Progenitor cell of endocrine pancreas (in vitro differentiated cells): ENCODE data around the gene RALGPS1. TPM values are rescaled to one million over a fixed set of nuclear protein-coding genes. Genes with fewer than 3 reads are reported as not detected.
A peak's percentile ranks its signal among the peaks of the same experiment; 100 is the strongest.

Source experiments
- DNase-seq: peaks from one replicate; pipeline ENCODE4 v3.0.0; 2021; ENCODE audit warnings: low spot score; ENCODE audit not compliant: unreplicated experiment
- H3K27ac Mint-ChIP-seq: 2 replicates; pipeline ENCODE4 v1.8.0; 2021; ENCODE audit warnings: mild to moderate bottlenecking, moderate library complexity, mixed read lengths
- H3K27me3 Mint-ChIP-seq: 2 replicates; pipeline ENCODE4 v1.8.0; 2021; ENCODE audit warnings: mixed read lengths
- H3K36me3 Mint-ChIP-seq: 2 replicates; pipeline ENCODE4 v1.8.0; 2022; ENCODE audit warnings: mixed read lengths; ENCODE audit not compliant: insufficient read depth
- H3K4me1 Mint-ChIP-seq: 2 replicates; pipeline ENCODE4 v1.8.0; 2021; ENCODE audit warnings: low read depth, mixed read lengths
- H3K4me3 Mint-ChIP-seq: 2 replicates; pipeline ENCODE4 v1.8.0; 2021; ENCODE audit warnings: low read depth, mild to moderate bottlenecking, moderate library complexity, mixed read lengths
- H3K9me3 Mint-ChIP-seq: 2 replicates; pipeline ENCODE4 v1.8.0; 2021; ENCODE audit warnings: low read depth, mixed read lengths
- total RNA-seq: library from RNA; stranded (reverse); gene quantifications from 2 replicates; pipeline ENCODE4 v1.2.1, GENCODE V29; 2021
- TF ChIP-seq, protein P1 (sequence below): fragments of 200-600 bp; sonication (generic); IDR thresholded peaks from one replicate; pipeline ENCODE4 v1.5.0; 2021; ENCODE audit warnings: antibody characterized with exemption, mild to moderate bottlenecking; ENCODE audit not compliant: unreplicated experiment

Gene RALGPS1
- total RNA-seq, 1 donor from 2014 or later: 39.2 TPM

DNA sequence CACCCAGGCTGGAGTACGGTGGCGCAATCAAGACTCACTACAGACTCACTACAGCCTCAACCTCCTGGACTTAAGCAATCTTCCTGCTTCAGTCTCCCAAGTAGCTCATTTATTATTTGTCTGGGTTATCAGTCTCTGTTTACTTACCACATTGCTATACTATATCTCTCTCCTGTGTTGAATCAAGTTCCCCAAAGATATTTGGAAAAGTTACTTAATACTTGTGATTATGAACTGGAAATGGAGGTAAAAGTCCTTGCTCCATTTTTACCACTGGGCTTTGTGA is 152.2 kb downstream of the RALGPS1 start:
- Mint-ChIP-seq H3K36me3 (peaks cover 18% of the 10 kb centered on the region), H3K27me3 (no peaks in the 10 kb centered on the region), H3K27ac (no peak overlapping the region), H3K4me3 (no peak overlapping the region), H3K9me3 (peaks cover 7% of the 10 kb centered on the region), H3K4me1 (peaks cover 7% of the 10 kb centered on the region)
- DNase-seq: no peak
- TF ChIP-seq, protein P1, sequence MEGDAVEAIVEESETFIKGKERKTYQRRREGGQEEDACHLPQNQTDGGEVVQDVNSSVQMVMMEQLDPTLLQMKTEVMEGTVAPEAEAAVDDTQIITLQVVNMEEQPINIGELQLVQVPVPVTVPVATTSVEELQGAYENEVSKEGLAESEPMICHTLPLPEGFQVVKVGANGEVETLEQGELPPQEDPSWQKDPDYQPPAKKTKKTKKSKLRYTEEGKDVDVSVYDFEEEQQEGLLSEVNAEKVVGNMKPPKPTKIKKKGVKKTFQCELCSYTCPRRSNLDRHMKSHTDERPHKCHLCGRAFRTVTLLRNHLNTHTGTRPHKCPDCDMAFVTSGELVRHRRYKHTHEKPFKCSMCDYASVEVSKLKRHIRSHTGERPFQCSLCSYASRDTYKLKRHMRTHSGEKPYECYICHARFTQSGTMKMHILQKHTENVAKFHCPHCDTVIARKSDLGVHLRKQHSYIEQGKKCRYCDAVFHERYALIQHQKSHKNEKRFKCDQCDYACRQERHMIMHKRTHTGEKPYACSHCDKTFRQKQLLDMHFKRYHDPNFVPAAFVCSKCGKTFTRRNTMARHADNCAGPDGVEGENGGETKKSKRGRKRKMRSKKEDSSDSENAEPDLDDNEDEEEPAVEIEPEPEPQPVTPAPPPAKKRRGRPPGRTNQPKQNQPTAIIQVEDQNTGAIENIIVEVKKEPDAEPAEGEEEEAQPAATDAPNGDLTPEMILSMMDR: no peak

DNA sequence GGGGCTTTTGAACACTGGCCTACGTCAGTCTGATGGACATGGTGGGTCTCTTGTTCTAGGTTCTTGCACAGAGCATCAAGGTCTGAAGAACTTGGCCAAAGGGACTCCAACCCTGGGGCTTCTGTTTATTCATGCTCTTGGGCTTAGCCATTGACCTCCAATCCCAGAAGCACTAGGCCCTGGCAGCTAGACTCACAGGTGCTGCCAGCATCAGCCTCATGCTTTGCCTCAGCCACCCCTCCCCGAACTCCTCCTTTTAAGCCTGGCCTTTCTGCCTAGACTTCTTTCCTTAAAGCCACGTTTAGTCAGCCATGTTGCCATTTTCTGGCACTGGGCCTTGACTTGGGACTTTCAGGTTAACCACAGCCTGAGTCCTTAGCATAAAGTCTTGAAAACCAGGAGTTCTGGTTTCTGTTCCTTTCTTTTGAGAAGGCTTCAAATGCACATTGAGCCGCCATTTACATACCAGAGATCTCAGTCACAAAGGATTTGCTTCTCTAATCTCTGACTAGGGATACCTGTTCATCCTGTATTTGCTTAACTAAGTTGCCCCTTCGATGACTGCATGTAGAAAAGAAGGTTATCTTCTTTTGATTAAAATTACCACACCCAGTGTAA is 153.1 kb downstream of the RALGPS1 start:
- TF ChIP-seq, protein P1: no peak
- H3K27me3 Mint-ChIP-seq: no peaks in the 10 kb centered on the region
- H3K4me3 Mint-ChIP-seq: no peak overlapping the region
- H3K27ac Mint-ChIP-seq: peak overlapping the region; percentile 60
- H3K36me3 Mint-ChIP-seq: peaks cover 25% of the 10 kb centered on the region
- H3K9me3 Mint-ChIP-seq: peaks cover 10% of the 10 kb centered on the region
- peaks cover 7% of the 10 kb centered on the region for H3K4me1 Mint-ChIP-seq
- DNase-seq: no peak

DNA sequence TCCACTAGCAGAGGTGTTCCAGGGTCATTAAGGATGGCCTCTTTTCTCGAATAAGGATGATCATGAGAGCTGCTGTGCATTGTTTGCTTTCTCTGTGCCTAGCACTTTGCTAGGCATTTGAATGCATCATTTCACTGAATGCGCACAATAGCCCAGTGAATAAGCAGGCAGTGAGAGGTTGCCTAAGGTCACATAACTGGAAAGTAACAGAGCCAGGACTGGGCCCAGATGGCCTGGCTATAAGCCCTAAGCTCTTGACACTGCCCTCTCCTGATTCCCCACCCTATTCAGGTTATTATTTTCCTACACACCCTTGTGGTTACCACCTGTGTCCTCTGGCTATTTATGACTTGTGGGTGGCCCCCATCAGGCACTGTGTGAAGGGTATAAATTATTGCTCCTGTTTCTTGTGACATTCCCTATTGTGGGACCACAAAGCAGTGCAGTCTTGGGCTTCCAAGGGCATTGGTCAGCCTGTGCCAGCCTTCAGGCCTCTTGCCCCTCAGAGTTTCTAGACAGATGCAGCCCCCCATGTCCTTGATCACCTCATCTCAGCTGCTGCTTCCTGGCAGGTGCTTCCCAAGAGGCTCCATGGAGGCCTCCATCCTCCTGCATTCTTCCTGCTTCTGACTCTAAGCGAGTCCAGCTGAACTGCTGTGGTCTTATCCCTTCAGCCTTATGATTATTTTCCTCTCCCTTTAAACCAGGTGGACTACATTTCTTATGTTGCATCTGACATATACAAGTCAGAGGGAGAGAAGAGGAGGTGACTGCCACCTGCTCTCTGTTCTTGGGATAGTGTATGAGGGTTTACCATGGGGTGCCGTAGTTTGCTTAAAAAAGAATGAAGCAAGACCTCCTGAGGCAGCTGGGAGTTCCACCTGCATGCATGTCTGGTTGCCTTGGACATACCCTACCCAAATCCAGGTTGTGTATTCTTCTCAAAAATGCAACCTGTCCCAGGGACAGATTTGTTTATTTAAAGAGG is 160.3 kb downstream of the RALGPS1 start:
- Mint-ChIP-seq H3K27ac (no peak overlapping the region), H3K9me3 (peaks cover 10% of the 10 kb centered on the region), H3K4me3 (no peak overlapping the region), H3K27me3 (peaks cover 28% of the 10 kb centered on the region), H3K4me1 (peaks cover 13% of the 10 kb centered on the region), H3K36me3 (peaks cover 30% of the 10 kb centered on the region)
- DNase-seq: no peak
- TF ChIP-seq, protein P1: no peak

DNA sequence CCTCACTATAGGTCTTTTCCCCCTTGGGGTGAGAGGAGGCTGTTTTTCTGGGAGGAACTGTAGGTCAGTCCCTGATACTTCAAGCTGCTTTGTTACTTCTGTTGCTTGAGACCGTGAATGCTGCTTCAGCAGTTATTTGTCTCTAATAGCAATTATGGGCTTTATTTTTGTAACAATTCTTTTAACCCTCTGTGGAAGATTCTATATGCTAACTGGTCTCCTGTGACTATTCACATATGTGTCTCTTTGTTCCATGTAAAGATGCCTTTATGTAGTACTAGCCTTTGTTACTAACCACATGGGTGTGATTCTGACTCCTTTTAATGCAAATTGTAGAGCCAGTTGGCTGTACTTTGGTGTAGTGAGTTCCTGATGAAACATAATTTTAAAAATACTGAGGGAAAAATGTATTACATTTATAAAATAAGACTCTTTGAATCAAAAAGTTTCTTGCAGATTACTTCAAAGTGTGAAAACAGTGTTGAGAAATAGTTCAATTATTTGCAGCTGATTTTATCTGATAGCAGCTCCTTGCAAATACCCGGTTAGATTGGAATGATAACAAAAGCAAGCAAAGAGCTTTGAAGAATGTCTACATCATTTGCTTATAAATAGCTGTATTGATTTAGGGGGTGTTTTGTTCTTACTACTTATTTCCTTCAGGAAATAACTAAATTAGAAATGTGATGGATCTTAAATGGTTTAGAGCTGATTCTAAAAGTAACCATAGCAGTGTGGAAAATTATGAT is 161.2 kb downstream of the RALGPS1 start:
- no peak for DNase-seq
- peaks cover 13% of the 10 kb centered on the region for H3K4me1 Mint-ChIP-seq
- H3K9me3 Mint-ChIP-seq: peaks cover 10% of the 10 kb centered on the region
- H3K27ac Mint-ChIP-seq: no peak overlapping the region
- H3K4me3 Mint-ChIP-seq: no peak overlapping the region
- TF ChIP-seq, protein P1: no peak
- H3K36me3 Mint-ChIP-seq: peaks cover 23% of the 10 kb centered on the region
- peaks cover 28% of the 10 kb centered on the region for H3K27me3 Mint-ChIP-seq
